Stimulated activated CD4-positive, alpha-beta T cell treated with anti-CD3 and anti-CD28 coated beads, Interleukin-2, amount 100 ng/mL, for 4 hours (primary cell): ENCODE measurements around the gene ITGA3.
"Not testable (repeated sequence)": the region's sequence is repeated elsewhere in the genome, so short reads cannot be mapped to it uniquely, and the experiment has no call there.

Experiments
- DNase-seq: peaks from one replicate; pipeline ENCODE4 v3.0.0-alpha.2; 2020; ENCODE audit warnings: low read depth

ITGA3 gene

DNA sequence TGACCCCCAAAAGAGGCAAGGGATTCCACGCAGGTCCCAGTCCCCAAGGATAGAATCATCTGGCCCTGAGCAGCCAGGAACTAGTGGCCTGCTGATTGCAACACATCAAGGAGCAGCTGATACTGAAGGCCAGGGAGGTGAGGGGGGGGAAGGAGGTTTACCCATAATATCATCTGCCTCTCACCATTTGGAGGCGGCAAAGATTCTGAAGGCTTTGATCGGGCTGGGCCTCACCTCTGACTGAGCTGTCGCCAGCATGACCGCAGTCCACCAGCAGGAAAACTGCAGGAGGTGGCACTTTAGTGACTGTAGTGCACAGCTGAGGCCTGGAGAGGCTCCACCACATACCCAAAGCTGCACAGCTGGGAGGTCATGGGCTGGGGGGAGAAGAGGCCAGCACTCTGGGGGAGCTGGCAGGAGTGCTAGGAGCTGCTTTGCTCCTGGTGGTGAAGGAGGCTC, 20.5 kb upstream of the ITGA3 start:
- no peak for DNase-seq

DNA sequence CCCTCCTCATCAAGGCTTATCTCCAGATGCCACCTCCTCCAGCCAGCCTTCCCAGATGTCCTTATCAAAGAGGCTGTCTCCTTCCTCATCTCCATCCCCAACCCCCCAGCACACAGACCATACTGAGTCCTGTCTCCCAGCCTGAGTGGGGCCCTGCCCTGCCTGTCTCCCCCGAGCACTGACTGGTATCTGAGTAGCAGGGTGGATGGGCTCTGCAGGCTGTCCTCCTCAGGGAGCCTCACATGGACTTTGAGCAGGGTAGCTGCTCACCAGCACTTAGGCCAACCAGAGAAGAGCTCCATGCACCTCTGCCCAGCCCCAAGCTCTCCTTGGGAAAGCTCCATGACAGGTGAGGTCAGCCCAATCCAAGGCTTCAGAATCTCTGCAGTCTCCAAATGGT, 20.0 kb upstream of the ITGA3 start:
- DNase-seq: no peak

GRCh38 chr17:50036455-50037261, 19.3 kb upstream of the ITGA3 start:
- DNase-seq: no peak

DNA sequence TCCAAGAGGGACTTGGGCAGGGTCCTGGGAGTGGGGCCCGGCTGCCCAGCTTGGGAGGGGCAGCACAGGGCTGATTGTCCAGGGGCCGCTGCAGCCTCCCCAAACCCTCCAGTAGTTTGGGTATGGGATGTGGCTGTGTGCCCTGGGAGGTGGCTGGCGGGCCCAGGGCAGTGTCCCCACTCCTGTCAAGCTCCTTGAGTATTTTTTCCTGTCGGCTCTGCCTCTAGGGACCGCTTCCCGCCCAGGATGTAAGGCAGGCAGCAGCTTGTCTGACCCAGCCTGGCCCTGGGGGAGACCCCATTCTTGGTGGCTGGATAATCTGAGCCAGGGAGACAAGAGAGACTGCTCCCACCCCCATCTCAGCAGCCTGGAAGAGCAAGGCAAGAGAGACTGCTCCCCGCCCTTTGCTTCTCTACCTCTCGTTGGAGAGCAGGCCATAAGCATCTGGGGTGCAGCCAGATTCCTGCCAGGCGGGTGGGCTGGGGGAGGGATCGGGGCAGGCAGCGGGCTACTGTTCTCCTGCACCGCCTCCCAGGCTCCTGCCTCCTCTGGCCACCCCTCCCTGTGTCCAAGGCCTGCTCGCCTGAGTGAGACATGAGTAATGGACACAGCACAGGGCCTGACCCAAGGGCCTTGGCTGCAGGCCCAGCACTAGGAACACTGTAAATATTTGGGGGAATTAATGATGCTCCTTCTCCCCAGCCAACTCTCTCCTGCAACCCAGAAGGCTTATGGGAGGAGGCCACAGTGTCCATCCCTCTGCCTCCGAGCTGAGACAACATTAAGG, 18.4 kb upstream of the ITGA3 start:
- DNase-seq: no peak

DNA sequence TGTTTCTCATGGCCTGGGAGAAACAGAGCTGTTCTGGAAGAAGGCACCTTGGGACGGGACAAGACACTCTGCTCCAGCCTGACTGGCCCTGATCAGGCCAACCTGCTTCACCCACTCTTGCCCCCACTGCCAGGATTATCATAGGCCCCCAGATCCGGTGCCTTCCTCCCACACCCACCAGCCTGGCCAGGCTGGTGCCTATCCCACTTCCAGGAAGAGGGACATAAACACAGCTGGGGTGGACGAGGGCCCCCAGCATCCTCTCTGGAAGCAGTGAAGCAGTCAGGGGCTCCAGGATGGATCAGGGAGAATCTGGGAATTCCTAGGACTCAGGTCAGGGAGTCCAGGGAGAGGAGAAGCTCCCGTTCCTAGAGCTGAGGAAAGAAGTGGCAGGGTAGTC, 16.9 kb upstream of the ITGA3 start:
- DNase-seq: no peak

DNA sequence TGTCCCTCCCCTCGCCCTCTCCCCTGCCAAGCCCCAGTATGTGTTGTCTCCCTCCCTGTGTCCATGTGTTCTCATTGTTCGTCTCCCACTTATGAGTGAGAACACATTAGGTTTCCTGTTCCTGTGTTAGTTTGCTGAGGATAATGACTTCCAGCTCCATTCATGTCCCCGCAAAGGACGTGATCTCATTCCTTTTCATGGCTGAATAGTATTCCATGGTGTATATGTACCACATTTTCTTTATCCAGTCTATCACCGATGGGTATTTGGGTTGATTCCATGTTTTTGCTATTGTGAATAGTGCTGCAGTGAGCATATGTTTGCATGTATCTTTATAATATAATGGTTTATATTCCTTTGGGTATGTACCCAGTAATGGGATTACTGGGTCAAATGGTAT, 15.4 kb upstream of the ITGA3 start:
- DNase-seq: not testable (repeated sequence)

DNA sequence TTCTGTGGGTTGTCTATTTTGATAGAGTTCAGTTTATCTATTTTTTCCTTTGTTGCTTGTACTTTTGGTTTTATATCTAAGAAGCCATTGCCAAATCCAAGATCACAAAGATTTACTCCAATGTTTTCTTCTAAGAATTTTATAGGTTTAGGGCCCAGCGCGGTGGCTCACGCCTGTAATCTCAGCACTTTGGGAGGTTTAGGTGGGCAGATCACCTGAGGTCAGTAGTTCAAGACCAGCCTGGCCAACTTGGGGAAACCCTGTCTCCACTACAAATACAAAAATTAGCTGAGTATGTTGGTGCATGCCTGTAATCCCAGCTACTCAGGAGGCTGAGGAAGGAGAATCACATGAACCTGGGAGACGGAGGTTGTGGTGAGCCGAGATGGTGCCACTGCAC, 13.7 kb upstream of the ITGA3 start:
- DNase-seq: no peak

DNA sequence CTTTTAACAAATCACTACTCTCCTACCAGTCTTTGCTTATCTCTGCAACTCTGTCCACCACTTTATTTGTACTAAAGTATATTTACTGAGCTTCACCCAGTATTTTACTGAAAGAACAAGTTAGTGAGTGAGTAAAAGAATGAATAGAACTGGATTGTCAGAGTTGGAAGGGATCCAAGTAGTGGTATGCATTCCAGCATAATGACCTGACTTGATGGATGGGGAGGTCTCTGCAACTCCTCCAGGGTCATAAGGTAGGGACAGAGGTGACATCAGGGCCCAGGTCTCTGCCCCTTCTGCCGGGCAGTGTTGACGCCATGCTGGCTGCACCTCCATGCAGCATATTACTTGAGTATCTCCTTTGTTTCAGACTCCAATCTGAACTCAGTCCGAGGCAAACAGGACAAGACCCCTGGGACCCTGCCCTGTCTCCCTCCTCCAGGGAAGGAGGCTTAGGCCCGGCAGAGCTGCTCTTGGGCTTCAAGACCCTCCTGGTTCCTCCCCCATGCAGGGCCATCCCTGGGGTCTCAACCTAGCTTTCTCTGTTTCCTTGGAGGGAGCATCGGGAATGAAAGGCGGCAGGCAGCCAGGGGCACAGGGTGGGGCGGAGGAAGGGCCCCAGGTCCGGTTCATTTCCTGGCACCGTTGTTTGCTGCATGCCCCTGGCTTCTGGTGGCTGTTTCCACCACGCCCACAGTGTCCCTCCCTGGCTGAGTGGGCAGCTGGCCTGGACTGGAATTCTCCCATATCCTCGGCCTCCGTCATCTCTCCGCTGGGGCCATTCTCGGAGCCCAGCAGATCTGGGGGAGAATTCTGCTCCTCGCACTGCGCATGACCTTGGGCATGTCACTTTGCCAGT, 12.4 kb upstream of the ITGA3 start:
- no peak for DNase-seq

DNA sequence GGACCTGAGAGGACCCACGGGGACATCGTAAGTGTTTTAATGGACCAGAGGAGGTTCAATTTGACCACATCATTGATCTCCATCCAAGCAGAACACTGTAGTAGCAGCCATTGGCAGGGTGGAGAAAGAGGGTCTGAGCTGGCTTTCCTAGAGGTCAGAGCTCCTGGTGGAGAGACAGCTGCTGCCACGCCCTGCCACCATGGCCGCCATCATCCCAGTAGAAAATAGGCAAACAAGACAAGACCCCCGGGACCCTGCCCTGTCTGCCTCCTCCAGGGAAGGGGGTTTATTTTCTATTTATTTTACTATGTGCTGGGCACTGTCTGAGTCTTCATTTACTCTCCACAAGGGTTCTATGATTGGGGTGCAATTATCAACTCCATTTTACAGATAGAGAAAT, 11.4 kb upstream of the ITGA3 start:
- DNase-seq: no peak

DNA sequence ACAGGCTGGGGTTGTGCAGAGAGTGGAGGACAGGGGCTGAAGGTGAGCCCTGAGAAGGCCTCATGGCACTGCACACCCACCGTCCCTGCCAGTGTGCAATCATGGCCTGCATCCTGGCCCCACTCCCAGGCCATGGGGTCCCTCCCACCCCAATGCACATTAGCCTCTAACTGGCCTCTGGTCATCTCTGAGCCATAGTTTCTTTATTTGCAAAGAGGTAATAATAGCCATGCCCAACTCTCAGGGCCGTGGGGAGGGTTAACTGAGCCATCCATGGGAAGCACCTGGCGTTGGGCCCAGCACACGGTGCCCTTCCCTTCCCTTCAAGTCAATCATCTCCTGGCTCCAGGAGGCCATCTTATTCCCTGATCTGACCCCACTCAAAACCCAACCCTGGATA, 10.8 kb upstream of the ITGA3 start:
- no peak for DNase-seq

- no peak for DNase-seq
Measured at GRCh38 chr17:50046179-50046578, 9.7 kb upstream of the ITGA3 start.

- no peak for DNase-seq
Measured at GRCh38 chr17:50046667-50047066, 9.2 kb upstream of the ITGA3 start.

- DNase-seq: no peak
Measured at GRCh38 chr17:50047083-50047482, 8.8 kb upstream of the ITGA3 start.

GRCh38 chr17:50047488-50048126, 8.3 kb upstream of the ITGA3 start:
- DNase-seq: no peak

DNA sequence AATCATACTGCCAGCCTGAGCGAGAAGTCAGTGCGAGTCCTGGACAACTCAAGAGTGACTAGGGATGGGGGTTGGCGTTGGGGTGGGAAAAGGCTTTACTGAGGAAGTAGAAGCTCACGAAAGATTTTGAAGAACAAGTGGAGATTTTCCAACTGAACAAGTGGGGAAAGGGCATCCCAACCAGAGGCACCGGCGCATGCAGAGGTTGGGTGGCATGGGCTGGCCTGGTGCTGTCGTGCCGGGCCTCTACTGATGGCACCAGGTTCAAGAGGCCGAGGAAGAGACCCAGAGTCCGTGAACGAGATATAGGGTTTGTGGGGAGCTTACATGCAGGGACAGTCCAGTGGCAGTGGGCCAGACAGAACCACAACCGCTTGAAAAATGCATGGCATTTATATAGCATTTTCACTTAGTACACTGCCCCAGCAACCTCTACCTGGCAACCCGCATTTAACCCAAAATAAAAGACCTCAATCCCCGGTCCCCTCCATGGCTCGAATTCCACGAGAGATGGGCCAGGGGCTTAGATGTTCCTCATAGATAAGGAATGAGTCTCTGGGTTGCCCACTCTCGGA, 7.7 kb upstream of the ITGA3 start:
- DNase-seq: no peak

DNA sequence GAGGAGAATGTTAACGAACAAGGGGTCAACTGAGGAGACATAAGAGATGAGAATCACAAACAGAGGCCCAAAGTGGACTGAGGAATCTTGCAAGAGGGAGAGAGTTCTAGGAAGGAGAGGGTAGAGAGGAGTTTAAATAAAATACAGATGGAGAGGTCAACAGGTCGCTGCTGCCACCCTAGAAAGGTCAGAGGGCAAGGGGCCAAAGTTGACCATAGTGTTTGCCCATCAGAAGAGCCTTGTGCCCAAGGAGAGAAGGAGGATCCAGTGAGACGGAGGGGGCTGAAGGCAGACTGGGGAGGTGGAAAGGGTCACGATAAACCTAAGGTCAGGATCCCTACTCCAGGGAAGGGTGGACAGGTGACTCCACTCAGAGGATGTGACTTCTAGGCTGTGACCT, 6.9 kb upstream of the ITGA3 start:
- DNase-seq: no peak

DNA sequence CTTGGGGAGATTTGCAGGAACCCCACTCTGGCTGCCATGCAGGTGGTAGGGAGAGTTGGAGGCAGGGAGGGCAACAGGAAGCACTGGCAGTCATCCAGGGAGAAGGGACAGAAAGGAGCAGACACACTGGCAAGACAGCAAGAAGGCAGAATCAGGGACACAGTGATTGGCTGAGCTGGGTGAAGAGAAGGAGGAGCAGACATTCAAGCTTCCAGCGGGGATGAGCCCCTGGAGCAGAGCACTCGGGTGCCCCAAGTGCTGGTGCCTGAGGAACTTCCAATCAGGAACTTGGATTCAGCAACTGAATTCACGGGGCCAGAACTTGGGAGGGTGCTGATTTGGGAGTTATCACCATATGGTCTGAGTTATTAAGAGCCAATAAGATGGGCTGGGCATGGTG, 6.3 kb upstream of the ITGA3 start:
- DNase-seq: no peak

- no peak for DNase-seq
Measured at GRCh38 chr17:50050431-50051032, 5.4 kb upstream of the ITGA3 start.

GRCh38 chr17:50051082-50051576, 4.8 kb upstream of the ITGA3 start:
- peak; percentile 53 for DNase-seq

DNA sequence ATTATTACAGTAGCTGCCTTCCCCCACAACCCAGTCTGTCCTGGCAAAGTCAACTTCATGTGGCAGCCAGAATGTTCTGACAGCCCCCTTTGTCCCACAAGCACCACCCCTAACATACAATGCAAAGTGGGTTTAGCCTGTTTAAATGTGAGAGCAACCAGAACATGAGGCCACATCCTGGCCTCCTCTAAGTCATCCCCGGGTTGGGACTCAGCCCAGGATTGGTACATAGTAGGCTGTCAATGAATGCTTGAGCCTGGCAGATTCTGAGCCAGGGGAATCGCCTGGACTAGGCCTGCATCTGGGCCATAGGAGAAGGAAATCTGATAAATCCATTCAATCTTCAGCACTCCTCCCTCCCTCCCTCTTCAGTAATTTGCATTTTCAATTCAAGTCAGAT, 4.3 kb upstream of the ITGA3 start:
- no peak for DNase-seq

DNA sequence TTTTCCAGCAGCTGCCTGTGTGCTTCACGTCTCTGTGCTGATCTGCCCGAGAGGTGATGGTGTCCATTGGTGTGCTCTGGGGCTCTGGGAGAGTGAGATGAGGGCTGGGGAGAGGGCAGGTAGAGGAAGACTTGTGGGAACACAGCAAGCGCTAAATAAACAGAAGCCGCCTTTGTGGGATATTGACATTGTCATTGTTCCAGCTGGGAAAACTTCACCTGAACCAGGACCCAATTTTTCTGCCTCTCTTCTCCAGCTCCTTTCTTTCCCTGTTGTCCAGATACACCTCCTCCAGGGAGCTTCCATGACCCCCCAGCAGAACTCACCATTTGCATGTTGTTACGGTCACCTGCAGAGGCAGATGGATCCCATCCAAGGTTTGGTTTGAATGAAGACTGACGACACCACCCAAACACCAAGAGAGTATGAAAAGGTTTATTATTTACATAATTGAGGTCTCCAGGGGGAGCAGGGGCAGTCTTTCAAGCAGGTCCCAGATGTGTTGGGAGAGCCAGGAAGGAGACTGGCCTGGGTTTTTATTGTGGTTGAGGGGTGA, 3.6 kb upstream of the ITGA3 start:
- no peak for DNase-seq
